ENCODE results near the gene FAM204A.

DNA sequence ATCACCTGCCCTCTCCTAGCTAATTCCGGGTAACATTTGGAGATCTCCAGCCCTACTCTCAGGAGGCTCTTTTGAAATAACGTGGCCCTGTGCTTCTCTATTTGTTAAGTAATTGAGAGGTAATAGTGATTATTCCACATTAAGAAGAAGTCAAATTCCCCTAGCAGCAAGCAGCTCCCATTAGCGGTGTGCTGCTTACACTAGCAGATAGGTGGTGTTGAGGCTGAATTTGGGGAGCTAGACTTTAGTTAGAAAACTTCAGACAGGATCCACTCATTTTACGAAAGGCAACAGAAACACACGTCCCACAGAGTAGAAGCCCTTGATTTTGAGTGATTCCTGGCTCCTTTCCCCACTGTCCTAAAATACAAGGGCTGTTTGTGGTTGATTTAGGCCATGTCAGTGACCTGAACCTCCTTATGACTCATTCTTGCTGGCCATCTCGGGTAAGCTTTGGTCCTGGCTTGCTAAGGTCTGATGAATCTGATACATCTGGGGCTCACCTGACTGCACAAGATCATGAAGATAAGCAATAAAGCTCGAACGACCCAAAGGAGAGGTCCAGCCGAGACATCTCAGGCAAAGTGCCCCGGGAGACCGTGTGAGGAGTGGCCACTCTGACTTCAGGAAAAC lies 77.2 kb downstream of the FAM204A start:
- no peak for TF ChIP-seq GATA2 (IDR thresholded peaks at IDR 0.05; ENCODE audit: low read depth, low read length)
- TF ChIP-seq GATA3 (IDR thresholded peaks at IDR 0.05; ENCODE audit: low read depth, low read length): no peak

All from SH-SY5Y (cell line).